Calu3 (cell line): ENCODE results near the gene GRID2. TPM values are rescaled to one million over a fixed set of nuclear protein-coding genes. Genes with fewer than 3 reads are reported as not detected.

Experiments used
- BruUV-seq: library from RNA; stranded (reverse); fragments of 400-500 nt; replicated peaks from 2 replicates; lab custom pipeline; 2021; lab: Mats Ljungman, UMichigan
- CTCF ChIA-PET: fragments of 300-600 bp; sonication (Branson Sonifier 250); formaldehyde crosslinking; loops from one replicate; lab custom pipeline; 2022; ENCODE audit warnings: antibody characterized with exemption; lab: Charles Lee
- DNase-seq: peaks from one replicate; pipeline ENCODE4 v3.0.0; 2022
- H3K27ac Mint-ChIP-seq: one replicate; pipeline ENCODE4 v1.8.0; 2022; ENCODE audit warnings: mixed read lengths; ENCODE audit not compliant: unreplicated experiment
- H3K27me3 Mint-ChIP-seq: one replicate; pipeline ENCODE4 v1.8.0; 2022; ENCODE audit warnings: mixed read lengths; ENCODE audit not compliant: unreplicated experiment
- H3K36me3 Mint-ChIP-seq: one replicate; pipeline ENCODE4 v1.8.0; 2022; ENCODE audit warnings: mild to moderate bottlenecking, moderate library complexity, mixed read lengths; ENCODE audit not compliant: insufficient read depth, unreplicated experiment
- H3K4me1 Mint-ChIP-seq: one replicate; pipeline ENCODE4 v1.8.0; 2022; ENCODE audit warnings: mild to moderate bottlenecking, low read depth, mixed read lengths; ENCODE audit not compliant: unreplicated experiment
- H3K4me3 Mint-ChIP-seq: one replicate; pipeline ENCODE4 v1.8.0; 2022; ENCODE audit warnings: mild to moderate bottlenecking, low read depth, moderate library complexity, mixed read lengths; ENCODE audit not compliant: unreplicated experiment
- H3K9me3 Mint-ChIP-seq: one replicate; pipeline ENCODE4 v1.8.0; 2022; ENCODE audit warnings: low read depth, mixed read lengths; ENCODE audit not compliant: unreplicated experiment
- intact Hi-C: fragments of 100-400 bp; cut with micrococcal nuclease; formaldehyde crosslinking; loops from one replicate; pipeline ENCODE4 v1.10.0; 2022; ENCODE audit not compliant: unreplicated experiment
- total RNA-seq: library from RNA; stranded (reverse); gene quantifications from 2 replicates; pipeline ENCODE4 v1.2.3, GENCODE V29; 2022
- TF ChIP-seq, protein P1 (sequence below): fragments of 200-600 bp; IDR thresholded peaks from one replicate; pipeline ENCODE4 v1.8.0; 2022; ENCODE audit warnings: antibody characterized with exemption; ENCODE audit not compliant: unreplicated experiment

GRID2 gene
- total RNA-seq, 1 experiment from 2014 or later = not detected

DNA sequence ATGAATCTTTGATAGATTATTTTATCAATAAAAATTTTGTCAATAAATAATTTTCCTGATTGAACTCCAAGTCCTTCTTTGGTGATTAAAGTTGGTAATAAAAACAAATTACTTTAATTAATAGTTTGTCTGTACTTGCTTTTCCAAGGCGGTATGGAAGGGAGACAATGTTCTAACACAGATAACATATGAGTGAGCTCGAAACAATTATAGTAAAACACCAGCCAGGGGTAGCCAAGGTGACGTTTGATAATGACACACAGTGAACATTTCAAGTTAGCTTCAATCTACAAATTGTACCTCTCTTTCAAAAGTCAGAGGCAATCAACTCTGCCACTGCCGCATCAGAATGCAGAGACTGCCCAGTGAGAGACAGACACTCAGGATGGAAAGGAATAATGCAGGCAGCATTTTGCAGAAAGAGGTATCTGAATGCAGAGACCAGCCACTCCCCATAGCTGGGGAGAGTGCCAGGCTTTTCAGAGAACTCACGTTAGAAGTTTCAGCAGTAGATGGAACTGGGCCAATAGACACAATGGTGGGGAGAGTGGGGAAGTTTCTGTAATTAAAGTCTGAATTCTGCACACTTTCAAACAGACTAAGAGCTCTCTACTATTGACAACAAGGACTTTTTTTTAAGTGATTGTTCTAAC lies 1506.7 kb downstream of the GRID2 start:
- Mint-ChIP-seq H3K4me3 (no peak overlapping the region), H3K27ac (no peak overlapping the region), H3K27me3 (peaks cover 22% of the 10 kb centered on the region), H3K4me1 (no peaks in the 10 kb centered on the region), H3K36me3 (no peaks in the 10 kb centered on the region), H3K9me3 (no peaks in the 10 kb centered on the region)
- DNase-seq = no peak
- TF ChIP-seq, protein P1, sequence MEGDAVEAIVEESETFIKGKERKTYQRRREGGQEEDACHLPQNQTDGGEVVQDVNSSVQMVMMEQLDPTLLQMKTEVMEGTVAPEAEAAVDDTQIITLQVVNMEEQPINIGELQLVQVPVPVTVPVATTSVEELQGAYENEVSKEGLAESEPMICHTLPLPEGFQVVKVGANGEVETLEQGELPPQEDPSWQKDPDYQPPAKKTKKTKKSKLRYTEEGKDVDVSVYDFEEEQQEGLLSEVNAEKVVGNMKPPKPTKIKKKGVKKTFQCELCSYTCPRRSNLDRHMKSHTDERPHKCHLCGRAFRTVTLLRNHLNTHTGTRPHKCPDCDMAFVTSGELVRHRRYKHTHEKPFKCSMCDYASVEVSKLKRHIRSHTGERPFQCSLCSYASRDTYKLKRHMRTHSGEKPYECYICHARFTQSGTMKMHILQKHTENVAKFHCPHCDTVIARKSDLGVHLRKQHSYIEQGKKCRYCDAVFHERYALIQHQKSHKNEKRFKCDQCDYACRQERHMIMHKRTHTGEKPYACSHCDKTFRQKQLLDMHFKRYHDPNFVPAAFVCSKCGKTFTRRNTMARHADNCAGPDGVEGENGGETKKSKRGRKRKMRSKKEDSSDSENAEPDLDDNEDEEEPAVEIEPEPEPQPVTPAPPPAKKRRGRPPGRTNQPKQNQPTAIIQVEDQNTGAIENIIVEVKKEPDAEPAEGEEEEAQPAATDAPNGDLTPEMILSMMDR = no peak
- no TSS peak for BruUV-seq
- CTCF ChIA-PET = no interaction called here
- intact Hi-C loops = no loop called here

DNA sequence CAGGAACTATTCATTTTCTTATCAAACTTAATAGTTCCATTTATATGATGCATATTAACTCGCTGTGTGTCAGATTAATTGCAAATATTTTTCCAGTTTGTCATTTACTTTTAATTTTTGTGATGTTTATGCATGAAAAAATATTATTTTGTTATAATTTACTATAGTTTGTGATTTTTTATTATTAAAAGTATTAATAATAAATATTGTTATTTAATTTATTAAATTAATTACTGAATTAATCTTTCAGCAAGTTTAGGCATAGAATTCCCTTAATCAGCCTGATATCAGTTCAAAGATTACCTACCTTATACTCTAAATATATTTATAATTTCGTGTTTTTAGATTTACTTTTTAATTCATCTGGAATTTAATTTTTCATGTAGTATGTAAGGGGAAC lies 1509.3 kb downstream of the GRID2 start:
- Mint-ChIP-seq H3K36me3 (no peaks in the 10 kb centered on the region), H3K27me3 (peaks cover 26% of the 10 kb centered on the region), H3K4me1 (no peaks in the 10 kb centered on the region), H3K27ac (no peak overlapping the region), H3K9me3 (no peaks in the 10 kb centered on the region), H3K4me3 (no peak overlapping the region)
- BruUV-seq = no TSS peak
- CTCF ChIA-PET = no interaction called here
- no peak for DNase-seq
- TF ChIP-seq, protein P1 = no peak
- intact Hi-C loops = no loop called here

DNA sequence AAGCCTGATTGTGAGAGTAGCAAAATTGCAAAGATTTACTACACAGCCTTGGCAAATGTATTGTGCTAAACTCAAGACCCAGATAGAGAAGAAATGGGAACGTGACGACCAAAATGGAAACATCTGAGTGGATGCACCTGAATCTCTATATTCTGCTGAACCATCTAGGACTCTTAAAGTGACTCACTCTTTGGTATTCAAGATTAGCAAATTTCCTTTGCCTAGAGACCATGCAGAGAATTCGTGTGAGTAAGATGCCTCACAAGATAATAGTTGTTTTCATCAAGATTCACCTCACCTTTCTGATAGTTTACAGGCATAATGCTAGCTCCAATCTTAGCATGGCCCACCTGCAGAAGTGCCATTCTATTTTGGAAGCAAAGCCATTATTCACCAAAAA lies 1510.4 kb downstream of the GRID2 start:
- H3K4me1 Mint-ChIP-seq = no peaks in the 10 kb centered on the region
- TF ChIP-seq, protein P1 = no peak
- H3K27me3 Mint-ChIP-seq = peaks cover 29% of the 10 kb centered on the region
- H3K9me3 Mint-ChIP-seq = no peaks in the 10 kb centered on the region
- BruUV-seq = no TSS peak
- no peak overlapping the region for H3K4me3 Mint-ChIP-seq
- intact Hi-C loops = no loop called here
- CTCF ChIA-PET = no interaction called here
- H3K36me3 Mint-ChIP-seq = no peaks in the 10 kb centered on the region
- H3K27ac Mint-ChIP-seq = no peak overlapping the region
- no peak for DNase-seq

DNA sequence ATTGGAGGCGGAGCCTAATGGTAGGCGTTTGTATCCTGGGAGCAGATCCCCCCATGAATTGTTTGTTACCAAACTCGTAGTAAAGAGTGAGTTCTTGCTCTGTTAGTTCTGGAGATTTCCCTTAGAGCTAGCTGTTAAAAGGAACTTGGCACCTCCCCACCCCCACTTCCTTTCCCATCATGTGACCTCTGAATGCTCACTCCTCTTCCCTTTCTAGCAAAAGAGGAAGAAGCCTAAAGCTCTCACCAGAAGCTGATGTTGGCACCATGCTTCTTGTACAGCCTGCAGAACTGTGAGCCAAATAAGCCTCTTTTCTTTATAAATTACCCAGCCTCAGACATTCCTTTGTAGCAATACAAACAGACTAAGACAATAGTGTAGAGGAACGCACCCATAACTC lies 1511.0 kb downstream of the GRID2 start:
- no peak overlapping the region for H3K27ac Mint-ChIP-seq
- H3K27me3 Mint-ChIP-seq = peaks cover 30% of the 10 kb centered on the region
- BruUV-seq = no TSS peak
- no peak for DNase-seq
- TF ChIP-seq, protein P1 = no peak
- H3K9me3 Mint-ChIP-seq = no peaks in the 10 kb centered on the region
- CTCF ChIA-PET = no interaction called here
- no peak overlapping the region for H3K4me3 Mint-ChIP-seq
- H3K4me1 Mint-ChIP-seq = no peaks in the 10 kb centered on the region
- intact Hi-C loops = no loop called here
- no peaks in the 10 kb centered on the region for H3K36me3 Mint-ChIP-seq
